Bronchial epithelial cell (primary cell): ENCODE measurements around the gene COL20A1. TPM values are rescaled to one million over a fixed set of nuclear protein-coding genes. Genes with fewer than 3 reads are reported as not detected.

ENCODE experiments used
- DNase-seq: peaks from one replicate; pipeline ENCODE4 v3.0.0-alpha.2; 2010; ENCODE audit warnings: low read depth
- FAIRE-seq: peaks from 2 replicates; lab custom pipeline; 2011; peaks lifted over from hg19 to GRCh38; lab: Jason Lieb, UNC
- H3K27me3 ChIP-seq: 2 replicates; pipeline ENCODE4 v1.5.1; 2011; ENCODE audit warnings: low read length; ENCODE audit not compliant: control insufficient read depth, insufficient read depth
- H3K36me3 ChIP-seq: 2 replicates; pipeline ENCODE4 v1.5.1; 2011; ENCODE audit warnings: low read length; ENCODE audit not compliant: control insufficient read depth, insufficient read depth
- H3K4me3 ChIP-seq: 2 replicates; pipeline ENCODE4 v1.5.1; 2011; ENCODE audit warnings: mild to moderate bottlenecking, low read depth, low read length, control low read depth
- CTCF ChIP-seq: IDR thresholded peaks from 2 replicates; pipeline ENCODE4 v1.5.1; 2011; ENCODE audit warnings: mild to moderate bottlenecking, moderate library complexity, low read length, control low read depth, inconsistent platforms; ENCODE audit not compliant: insufficient read depth, severe bottlenecking
- total RNA-seq: library from RNA; depleted of rRNA; stranded (reverse); fragments of >200 nt; gene quantifications from 2 replicates; pipeline ENCODE4 v1.2.1, GENCODE V29; 2014

COL20A1 gene
- total RNA-seq, 1 donor from 2014 or later, result not detected

GRCh38 chr20:63312273-63312672 lies 19.3 kb downstream of the COL20A1 start:
- Histone ChIP-seq H3K4me3 (no peak overlapping the region), H3K27me3 (peaks cover 3% of the 10 kb centered on the region), H3K36me3 (no peaks in the 10 kb centered on the region)
- no peak for TF ChIP-seq CTCF
- DNase-seq, result no peak
- no peak for FAIRE-seq

GRCh38 chr20:63312690-63313348 lies 19.8 kb downstream of the COL20A1 start:
- FAIRE-seq, result no peak
- no peaks in the 10 kb centered on the region for H3K36me3 ChIP-seq
- peaks cover 3% of the 10 kb centered on the region for H3K27me3 ChIP-seq
- DNase-seq, result no peak
- no peak for TF ChIP-seq CTCF
- no peak overlapping the region for H3K4me3 ChIP-seq

- no peak for TF ChIP-seq CTCF
- DNase-seq (no peak), FAIRE-seq (no peak)
- H3K27me3 ChIP-seq, result peaks cover 1% of the 10 kb centered on the region
- H3K36me3 ChIP-seq, result no peaks in the 10 kb centered on the region
- H3K4me3 ChIP-seq, result no peak overlapping the region
Measured at GRCh38 chr20:63313349-63314014, 20.5 kb downstream of the COL20A1 start.

GRCh38 chr20:63314015-63314471 lies 21.1 kb downstream of the COL20A1 start:
- no peaks in the 10 kb centered on the region for H3K36me3 ChIP-seq
- FAIRE-seq (no peak), DNase-seq (no peak)
- H3K27me3 ChIP-seq, result no peaks in the 10 kb centered on the region
- no peak for TF ChIP-seq CTCF
- H3K4me3 ChIP-seq, result no peak overlapping the region

GRCh38 chr20:63314566-63315239 lies 21.7 kb downstream of the COL20A1 start:
- DNase-seq (no peak), FAIRE-seq (no peak)
- no peak overlapping the region for H3K4me3 ChIP-seq
- no peaks in the 10 kb centered on the region for H3K27me3 ChIP-seq
- H3K36me3 ChIP-seq, result no peaks in the 10 kb centered on the region
- no peak for TF ChIP-seq CTCF
